Activated CD4-positive, CD25-positive, alpha-beta regulatory T cell (primary cell): Measurements from ENCODE around the gene LDB2.

ENCODE experiments used
- DNase-seq, 4 experiments: peaks; one replicate each; lab custom pipeline; 2025; lab: John Stamatoyannopoulos, UW

LDB2 gene

DNA sequence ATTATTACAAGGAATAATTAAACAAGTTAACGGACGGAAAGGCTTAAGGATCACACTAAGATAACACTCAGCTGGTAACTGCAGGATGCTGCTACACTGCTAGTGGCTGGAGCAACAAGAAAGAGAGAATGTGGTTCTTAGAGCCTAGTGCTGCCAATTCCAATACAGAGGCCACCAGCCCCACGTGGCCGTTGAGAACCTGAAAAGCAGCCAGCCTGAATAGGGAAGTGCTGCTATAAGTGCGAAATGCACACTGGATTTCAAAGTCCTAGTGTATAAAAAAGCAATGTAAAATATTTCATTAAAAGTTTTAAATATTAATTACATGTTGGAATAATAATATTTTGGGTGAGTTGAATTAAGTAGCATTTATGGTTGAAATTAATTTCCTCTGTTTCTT, 414.9 kb downstream of the LDB2 start:
- DNase-seq = no peak

DNA sequence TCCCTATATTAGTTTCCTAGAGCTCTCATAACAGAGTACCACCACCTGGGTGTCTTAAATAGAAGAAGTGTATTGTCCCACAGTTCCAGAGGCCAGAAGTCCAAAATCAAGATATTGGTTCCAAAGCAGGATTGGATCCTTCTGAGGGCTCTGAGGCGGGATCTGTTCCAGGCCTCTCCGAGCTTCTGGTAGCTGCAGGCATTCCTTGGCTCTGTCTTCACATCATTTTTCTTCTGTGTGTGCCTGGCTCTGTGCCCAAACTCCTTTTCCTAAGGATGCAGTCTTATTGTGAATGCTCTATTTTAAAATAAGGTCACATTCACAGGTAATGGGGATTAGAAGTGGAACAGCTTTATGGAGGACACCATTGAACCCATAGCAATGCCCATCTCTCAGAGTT, 418.4 kb downstream of the LDB2 start:
- DNase-seq = no peak

DNA sequence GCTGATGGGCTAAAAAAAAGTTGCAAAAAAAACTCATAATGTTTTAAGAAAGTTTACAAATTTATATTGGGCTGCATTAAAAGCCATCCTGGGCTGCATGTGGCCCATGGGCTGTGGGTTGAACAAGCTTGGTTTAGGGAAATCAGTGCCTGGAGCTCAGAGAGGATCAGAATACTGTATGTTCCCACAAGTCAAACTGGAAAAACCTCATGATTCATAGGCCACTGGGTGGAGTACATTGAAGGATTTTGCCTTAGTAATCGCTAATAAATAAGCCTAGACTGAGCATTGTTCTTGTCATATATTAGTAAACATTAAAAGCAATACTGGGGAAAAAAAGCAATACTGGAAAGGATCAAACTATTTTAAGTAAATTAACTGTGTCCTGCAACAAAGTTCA, 425.9 kb downstream of the LDB2 start:
- DNase-seq = no peak

DNA sequence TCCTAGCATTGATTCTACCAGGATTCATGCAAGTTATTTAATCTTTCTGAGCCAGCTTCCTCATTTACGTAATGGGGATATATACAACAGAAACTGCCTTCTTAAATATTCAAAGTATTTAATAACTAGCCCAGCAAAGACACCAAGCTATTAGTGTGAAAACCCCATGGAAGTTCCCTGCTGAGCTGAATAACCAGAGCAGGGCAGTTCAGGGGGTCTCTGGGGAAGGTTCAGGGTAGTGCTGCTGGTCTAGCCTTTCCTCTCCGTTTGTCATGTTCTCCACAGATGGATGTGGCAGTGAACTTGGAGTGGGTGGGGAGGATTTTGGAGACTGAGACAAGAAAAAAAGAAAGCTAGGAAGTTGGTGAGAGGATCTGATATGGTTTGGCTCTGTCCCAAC, 431.4 kb downstream of the LDB2 start:
- no peak for DNase-seq

DNA sequence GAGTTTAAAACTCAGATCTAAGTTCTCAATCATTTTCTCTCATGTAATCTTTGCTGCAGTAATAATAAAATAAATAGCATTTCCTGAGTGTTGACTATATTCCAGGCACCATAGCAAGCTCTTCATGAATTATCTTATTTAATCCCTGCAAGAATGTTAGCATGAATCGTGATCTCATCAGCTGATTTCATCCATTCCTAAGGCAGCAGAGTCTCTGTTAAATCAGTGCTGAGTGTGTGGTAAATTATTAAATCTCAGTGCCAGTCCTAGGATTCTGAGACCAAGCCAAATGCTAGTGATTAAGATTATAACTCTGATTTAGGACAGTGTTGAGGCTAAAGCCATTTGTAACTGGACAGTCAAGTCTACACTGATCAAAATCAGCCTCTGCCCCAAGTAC, 431.9 kb downstream of the LDB2 start:
- no peak for DNase-seq

DNA sequence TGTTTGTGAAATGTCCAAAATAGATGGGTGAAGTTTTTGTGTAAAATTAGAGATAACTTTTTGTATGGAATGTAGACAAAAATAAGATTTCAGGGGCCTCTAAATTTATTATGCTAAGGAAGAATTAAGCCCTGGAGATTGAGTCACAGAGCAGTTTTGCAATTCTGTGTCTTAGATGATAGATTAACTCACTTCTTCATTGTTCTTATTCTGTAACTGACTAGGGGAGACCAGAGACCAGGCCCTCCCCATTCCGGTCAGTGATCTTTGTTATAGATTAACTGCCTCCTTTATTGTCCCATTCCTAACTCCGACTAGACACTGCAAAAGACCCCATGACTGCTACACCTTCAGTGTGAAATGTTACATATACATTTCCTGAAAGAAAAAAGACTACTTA, 433.8 kb downstream of the LDB2 start:
- no peak for DNase-seq

DNA sequence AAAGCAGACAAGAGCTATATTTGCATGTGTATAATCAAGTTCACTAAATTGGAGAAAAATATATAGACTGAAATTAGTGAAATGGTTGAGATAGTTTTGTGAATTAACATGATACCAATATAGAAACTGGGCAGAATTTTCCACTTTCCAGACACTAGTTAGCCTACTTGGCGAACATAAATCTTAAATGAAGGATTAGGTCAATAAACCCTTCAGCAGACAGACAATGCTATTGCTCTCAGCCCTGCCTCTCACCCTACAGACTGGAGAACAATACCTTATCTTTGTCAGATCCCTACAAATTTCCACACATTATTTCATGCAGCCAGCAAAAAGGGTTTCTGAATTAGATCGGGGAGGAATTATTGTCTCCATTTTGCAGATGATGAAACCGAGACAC, 435.8 kb downstream of the LDB2 start:
- no peak for DNase-seq

DNA sequence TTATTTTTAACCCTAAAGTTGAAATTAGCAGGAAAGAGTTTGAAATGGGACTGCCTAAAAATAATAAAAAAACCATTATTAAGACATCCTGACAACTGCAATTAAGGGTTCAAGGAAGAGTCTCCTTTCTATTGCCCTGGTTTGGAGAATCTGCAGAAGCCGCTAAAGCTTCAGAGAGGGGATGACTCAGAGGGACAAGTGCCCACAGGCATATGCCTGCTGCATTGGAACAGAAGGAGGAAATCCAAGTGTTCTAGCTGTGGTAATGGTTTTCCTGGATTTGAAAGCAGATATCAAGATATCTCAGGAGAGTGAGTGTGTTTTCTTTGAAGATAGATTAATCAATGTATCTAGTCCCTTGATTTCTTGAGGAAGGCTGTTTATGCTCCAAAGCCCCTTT, 437.1 kb downstream of the LDB2 start:
- no peak for DNase-seq

DNA sequence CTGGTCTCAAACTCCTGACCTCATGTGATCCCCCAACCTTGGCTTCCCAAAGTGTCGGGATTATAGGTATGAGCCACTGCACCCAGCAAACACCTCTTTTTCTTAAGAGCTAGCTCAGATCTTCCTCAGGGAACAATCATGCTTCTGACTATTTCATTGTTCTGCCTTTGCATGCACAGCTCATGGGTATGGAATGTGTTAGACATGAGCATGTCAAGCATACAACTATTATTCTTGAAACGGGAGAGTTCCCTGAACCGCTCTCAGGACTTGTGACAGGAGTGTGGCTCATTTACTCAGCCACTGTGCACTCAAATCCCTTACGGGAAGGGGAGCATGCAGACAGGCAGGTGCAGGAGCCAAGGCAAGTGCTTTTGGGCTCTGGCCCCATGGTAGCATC, 440.5 kb downstream of the LDB2 start:
- no peak for DNase-seq
